Neural cell (in vitro differentiated cells): ENCODE data around the gene ANO4.

Source experiments
- CTCF ChIP-seq: fragments of 450-650 bp; IDR thresholded peaks from 2 replicates; pipeline ENCODE4 v1.5.1; 2014; ENCODE audit warnings: antibody characterized with exemption, mild to moderate bottlenecking, moderate library complexity; ENCODE audit not compliant: poor library complexity, severe bottlenecking
- EP300 ChIP-seq: fragments of 450-650 bp; conservative IDR thresholded peaks from 2 replicates; pipeline ENCODE4 v1.6.1; 2014; ENCODE audit warnings: antibody characterized with exemption, mild to moderate bottlenecking, moderate library complexity; ENCODE audit not compliant: poor library complexity, severe bottlenecking
- EZH2 ChIP-seq: fragments of 200-600, 300-800 bp; shearing (Covaris generic), sonication (generic); IDR thresholded peaks from 2 replicates; pipeline ENCODE4 v1.6.1; 2014; ENCODE audit warnings: antibody characterized with exemption, low read length, borderline replicate concordance, mild to moderate bottlenecking; ENCODE audit not compliant: insufficient read depth, poor library complexity, severe bottlenecking
- POLR2AphosphoS5 ChIP-seq: IDR thresholded peaks from 2 replicates; pipeline ENCODE4 v1.6.1; 2012

- TF ChIP-seq CTCF (no peak), POLR2AphosphoS5 (no peak), EP300 (no peak), EZH2 (no peak)
Measured at GRCh38 chr12:100824476-100824875, 29.9 kb downstream of the ANO4 start.
